AG09319 (cell line): ENCODE data around the gene PANX2.
"Not testable (repeated sequence)": the region's sequence is repeated elsewhere in the genome, so short reads cannot be mapped to it uniquely, and the experiment has no call there.

ENCODE experiments used
- DNase-seq: peaks from one replicate; pipeline ENCODE4 v3.0.0-alpha.2; 2010; ENCODE audit warnings: low read depth; ENCODE audit errors: extremely low read depth
- TF ChIP-seq, protein P1 (sequence below): IDR thresholded peaks from 2 replicates; pipeline ENCODE4 v1.5.1; 2011; ENCODE audit warnings: low read depth, mild to moderate bottlenecking, inconsistent platforms, low read length, moderate library complexity

Gene PANX2

DNA sequence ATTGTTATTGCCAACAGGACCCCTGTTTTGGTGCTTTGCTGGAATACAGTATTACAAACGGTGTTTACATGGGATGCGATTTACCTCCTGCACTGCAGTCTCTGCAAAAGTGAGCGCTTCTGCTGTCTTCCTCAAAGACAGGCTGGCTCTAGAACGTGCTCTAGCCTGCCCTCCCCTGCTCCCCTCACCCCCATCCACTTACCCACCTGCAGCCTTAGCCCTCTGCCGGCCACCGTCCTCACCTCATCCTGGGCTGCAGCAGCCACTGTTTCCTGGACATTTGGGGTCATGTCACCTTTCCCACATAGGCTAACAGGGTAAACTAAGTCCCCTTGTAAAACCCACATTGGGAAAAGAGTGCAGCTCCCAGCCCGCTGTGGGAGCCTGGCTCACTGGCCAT lies 9.6 kb upstream of the PANX2 start:
- TF ChIP-seq, protein P1, sequence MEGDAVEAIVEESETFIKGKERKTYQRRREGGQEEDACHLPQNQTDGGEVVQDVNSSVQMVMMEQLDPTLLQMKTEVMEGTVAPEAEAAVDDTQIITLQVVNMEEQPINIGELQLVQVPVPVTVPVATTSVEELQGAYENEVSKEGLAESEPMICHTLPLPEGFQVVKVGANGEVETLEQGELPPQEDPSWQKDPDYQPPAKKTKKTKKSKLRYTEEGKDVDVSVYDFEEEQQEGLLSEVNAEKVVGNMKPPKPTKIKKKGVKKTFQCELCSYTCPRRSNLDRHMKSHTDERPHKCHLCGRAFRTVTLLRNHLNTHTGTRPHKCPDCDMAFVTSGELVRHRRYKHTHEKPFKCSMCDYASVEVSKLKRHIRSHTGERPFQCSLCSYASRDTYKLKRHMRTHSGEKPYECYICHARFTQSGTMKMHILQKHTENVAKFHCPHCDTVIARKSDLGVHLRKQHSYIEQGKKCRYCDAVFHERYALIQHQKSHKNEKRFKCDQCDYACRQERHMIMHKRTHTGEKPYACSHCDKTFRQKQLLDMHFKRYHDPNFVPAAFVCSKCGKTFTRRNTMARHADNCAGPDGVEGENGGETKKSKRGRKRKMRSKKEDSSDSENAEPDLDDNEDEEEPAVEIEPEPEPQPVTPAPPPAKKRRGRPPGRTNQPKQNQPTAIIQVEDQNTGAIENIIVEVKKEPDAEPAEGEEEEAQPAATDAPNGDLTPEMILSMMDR = no peak
- no peak for DNase-seq

DNA sequence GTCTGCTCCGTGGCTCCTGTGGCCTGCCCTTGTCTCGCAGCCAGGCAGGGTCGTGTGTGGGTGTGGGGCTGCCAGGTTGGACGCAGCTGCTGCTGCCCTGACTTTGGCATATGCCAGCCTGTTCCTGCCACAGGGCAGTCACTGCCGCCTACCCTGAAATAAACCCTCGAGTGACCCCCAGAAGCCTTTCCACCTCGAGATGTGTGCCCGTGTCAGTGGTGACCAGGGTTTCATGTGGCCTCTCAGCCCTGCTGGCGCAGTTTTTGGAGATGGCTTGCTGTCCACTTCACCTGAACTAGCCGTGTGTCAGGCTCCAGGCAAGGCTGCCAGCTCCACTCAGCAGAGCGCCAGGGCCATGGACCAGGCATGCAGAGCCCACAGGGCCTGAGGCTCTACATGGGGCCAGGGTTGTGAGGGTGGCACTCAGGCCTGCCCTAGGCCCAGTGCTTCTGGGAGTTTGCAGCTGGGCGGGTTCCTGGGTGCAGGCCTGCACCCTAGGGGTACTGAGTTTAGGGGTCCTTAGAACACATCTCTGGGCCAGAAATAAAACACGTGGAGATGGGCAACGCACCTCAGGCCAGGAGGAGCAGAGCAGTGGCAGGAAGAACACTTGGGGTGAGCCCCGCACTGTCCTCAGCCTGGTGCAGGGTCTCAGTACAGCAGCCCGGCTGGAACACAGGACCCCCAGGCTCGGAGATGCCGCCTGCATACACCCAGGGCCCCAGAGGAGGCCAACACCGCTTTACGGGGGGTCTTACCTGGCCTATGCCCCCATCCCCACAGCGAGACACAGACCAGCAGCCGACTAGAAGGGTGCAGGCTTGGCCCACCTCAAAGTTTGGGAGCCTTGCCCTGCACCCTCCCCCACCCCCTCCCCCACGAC lies 8.8 kb upstream of the PANX2 start:
- no peak for DNase-seq

DNA sequence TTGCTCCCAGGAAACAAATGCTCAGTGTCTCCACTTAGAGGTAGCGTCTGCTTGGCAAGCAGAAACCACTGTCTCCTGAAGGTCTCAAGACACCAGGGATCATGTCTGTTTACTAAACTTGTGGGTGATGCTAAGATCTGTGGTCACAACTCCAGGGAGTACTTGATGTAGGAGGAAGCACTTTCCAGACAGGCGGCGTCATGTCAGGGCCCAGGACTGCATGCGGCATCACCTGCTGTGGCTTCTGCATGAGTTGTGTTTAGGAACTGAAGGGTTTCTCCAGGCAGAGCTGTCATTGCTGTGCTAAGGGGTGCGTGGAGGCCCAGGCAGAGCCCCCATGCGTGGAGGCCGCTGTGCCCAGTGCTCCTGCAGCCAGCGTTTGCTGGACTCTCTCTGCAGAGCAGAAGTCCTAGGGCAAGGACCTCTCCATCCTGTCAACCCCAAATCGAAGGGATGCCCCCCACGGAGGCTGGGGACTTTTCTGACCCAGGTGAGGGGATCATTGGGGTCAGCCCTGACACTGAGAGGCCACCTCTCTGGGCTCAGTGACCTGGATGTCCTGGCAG lies 8.1 kb upstream of the PANX2 start:
- DNase-seq = no peak
- TF ChIP-seq, protein P1 = no peak

More for the DNA sequence above, 8.8 kb upstream of the PANX2 start:
- TF ChIP-seq, protein P1 = no peak

DNA sequence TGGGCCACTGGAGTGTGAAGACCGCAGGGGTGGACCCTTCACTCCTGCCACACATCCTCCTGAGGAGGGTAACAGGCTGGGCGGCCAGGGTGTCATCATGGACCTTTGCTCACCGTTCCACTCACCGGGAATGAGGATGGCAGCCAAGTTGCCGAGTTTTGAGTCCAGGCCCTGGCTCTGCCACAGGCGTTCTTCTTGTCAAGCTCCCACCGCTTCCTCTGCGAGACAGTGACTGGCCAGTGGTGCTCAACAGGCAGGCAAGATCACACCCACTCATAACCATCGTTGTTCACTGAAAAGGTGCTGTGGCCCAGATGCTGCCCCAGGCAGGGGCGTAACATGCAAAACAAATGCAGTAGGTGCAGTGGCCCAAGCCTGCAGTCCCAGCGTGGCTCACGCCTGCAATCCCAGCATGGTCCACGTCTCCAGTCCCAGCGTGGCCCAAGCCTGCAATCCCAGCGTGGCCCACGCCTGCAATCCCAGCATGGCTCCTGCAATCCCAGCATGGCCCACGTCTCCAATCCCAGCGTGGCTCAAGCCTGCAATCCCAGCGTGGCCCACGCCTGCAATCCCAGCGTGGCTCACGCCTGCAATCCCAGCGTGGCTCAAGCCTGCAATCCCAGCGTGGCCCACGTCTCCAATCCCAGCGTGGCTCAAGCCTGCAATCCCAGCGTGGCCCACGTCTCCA lies 5.0 kb upstream of the PANX2 start:
- no peak for DNase-seq

DNA sequence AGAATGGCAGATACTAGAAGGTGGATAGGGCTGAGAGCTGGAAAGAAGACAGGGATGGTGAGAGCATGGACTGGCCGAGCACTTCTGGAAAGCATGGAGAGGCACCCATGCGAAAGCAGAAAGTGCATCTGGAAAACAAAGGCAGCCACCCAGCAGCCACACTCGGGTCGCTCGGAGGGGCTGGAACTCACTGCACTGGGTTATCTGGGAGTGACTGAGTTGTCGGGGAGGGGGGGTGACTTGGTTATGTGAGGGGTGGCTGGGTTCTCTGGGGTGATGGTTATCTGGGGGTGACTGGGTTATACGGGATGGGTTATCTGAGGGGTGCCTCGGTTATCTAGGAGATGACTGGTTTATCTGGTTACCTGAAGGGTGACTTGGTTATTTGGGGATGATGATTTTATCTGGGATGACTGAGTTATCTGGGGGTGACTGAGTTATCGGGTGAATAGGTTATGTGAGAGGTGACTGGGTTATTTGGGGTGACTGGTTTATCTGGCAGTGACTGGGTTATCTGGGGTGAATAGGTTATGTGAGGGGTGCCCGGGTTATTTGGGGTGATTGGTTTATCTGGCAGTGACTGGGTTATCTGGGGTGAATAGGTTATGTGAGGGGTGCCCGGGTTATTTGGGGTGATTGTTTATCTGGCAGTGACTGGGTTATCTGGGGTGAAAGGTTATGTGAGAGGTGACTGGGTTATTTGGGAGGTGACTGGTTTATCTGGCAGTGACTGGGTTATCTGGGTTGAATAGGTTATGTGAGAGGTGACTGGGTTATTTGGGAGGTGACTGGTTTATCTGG lies 2.6 kb upstream of the PANX2 start:
- TF ChIP-seq, protein P1 = no peak
- DNase-seq = no peak

More for the DNA sequence above, 5.0 kb upstream of the PANX2 start:
- TF ChIP-seq, protein P1 = no peak

DNA sequence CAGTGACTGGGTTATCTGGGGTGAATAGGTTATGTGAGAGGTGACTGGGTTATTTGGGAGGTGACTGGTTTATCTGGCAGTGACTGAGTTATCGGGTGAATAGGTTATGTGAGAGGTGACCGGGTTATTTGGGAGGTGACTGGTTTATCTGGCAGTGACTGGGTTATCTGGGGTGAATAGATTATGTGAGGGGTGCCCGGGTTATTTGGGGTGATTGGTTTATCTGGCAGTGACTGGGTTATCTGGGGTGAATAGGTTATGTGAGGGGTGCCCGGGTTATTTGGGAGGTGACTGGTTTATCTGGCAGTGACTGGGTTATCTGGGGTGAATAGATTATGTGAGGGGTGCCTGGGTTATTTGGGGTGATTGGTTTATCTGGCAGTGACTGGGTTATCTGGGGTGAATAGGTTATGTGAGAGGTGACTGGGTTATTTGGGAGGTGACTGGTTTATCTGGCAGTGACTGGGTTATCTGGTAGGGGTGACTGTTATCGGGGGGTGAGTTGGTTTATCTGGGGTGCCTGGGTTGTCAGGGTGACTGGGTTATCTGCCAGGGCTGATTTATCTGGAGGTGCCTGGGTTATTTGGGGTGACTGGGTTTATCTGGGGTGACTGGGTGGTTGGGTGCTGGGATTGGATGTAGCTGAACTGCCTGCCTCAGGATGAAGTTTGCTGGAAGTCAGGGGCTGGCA lies 1.9 kb upstream of the PANX2 start:
- DNase-seq = not testable (repeated sequence)
